NK-92 (cell line): ENCODE data around the gene CHCHD2.
"Not testable (repeated sequence)": the region's sequence is repeated elsewhere in the genome, so short reads cannot be mapped to it uniquely, and the experiment has no call there.

ENCODE experiments used
- DNase-seq: peaks from one replicate; lab custom pipeline; 2025; ENCODE audit not compliant: unreplicated experiment; lab: John Stamatoyannopoulos, UW

CHCHD2 gene

GRCh38 chr7:56106108-56107073 is at the start of gene CHCHD2:
CHCHD2 (minus strand) TSS chr7:56106476; CDS start chr7:56106413, 63 bp downstream.
- peak; percentile 61 for DNase-seq

- not testable (repeated sequence) for DNase-seq
These were observed 24.8 kb upstream of the CHCHD2 start for GRCh38 chr7:56131062-56131461.

GRCh38 chr7:56127241-56127975 is 21.1 kb upstream of the CHCHD2 start:
- DNase-seq: no peak

GRCh38 chr7:56125831-56126230 is 19.6 kb upstream of the CHCHD2 start:
- DNase-seq: no peak

- no peak for DNase-seq
These were observed 18.7 kb upstream of the CHCHD2 start for GRCh38 chr7:56124981-56125380.

GRCh38 chr7:56121440-56121839 is 15.2 kb upstream of the CHCHD2 start:
- DNase-seq: no peak

GRCh38 chr7:56115852-56116538 is 9.7 kb upstream of the CHCHD2 start, which contains the start of gene NUPR2:
NUPR2 (minus strand) TSS chr7:56116417; CDS start chr7:56116314, 103 bp downstream.
- no peak for DNase-seq

GRCh38 chr7:56112244-56112643 is 6.0 kb upstream of the CHCHD2 start:
- not testable (repeated sequence) for DNase-seq

- no peak for DNase-seq
These were observed 4.3 kb upstream of the CHCHD2 start for GRCh38 chr7:56110611-56111010.

GRCh38 chr7:56107954-56108258 is 1.6 kb upstream of the CHCHD2 start:
- DNase-seq: no peak

- DNase-seq: no peak
These were observed 768 bp downstream of the CHCHD2 start for GRCh38 chr7:56105508-56105907.

- not testable (repeated sequence) for DNase-seq
These were observed 2.1 kb downstream of the CHCHD2 start for GRCh38 chr7:56104138-56104537.

- DNase-seq: no peak
These were observed 6.6 kb downstream of the CHCHD2 start for GRCh38 chr7:56099653-56100052.

- DNase-seq: not testable (repeated sequence)
These were observed 7.9 kb downstream of the CHCHD2 start for GRCh38 chr7:56098187-56099008.

- no peak for DNase-seq
These were observed 8.6 kb downstream of the CHCHD2 start for GRCh38 chr7:56097700-56098099.

GRCh38 chr7:56092789-56093531 is 13.3 kb downstream of the CHCHD2 start, which contains the start of gene PHKG1:
PHKG1 (minus strand) TSS chr7:56092952; CDS start chr7:56088941, 4,011 bp downstream.
- no peak for DNase-seq

- DNase-seq: not testable (repeated sequence)
These were observed 13.9 kb downstream of the CHCHD2 start for GRCh38 chr7:56092388-56092787.

GRCh38 chr7:56091591-56091990 is 14.7 kb downstream of the CHCHD2 start:
- DNase-seq: no peak

- no peak for DNase-seq
These were observed 18.8 kb downstream of the CHCHD2 start for GRCh38 chr7:56087445-56087844.

GRCh38 chr7:56086761-56087160 is 19.5 kb downstream of the CHCHD2 start:
- no peak for DNase-seq
